Vagina (tissue), 2 donors: ENCODE results near the gene JSRP1.

Experiments
- CTCF ChIP-seq, 3 experiments: fragments of 450-650 bp in 2 of 3; fragments of 200-600 bp in 1 of 3; sonication (generic) in 1 of 3; IDR thresholded peaks; one replicate each; pipeline ENCODE4 v1.5.1; 2017 to 2019; ENCODE audit warnings: antibody characterized with exemption in 3 of 3, mild to moderate bottlenecking in 2 of 3, moderate library complexity in 2 of 3
- POLR2A ChIP-seq, 2 donors: fragments of 450-650 bp; IDR thresholded peaks; one replicate each; pipeline ENCODE4 v1.6.1; 2017; ENCODE audit warnings: antibody characterized with exemption in 2 of 2, mild to moderate bottlenecking in 2 of 2, moderate library complexity in 2 of 2
- POLR2AphosphoS5 ChIP-seq, 2 donors: sonication (generic); formaldehyde crosslinking; IDR thresholded peaks; one replicate each; pipeline ENCODE4 v1.9.0; 2017; ENCODE audit warnings: antibody characterized with exemption in 2 of 2, mild to moderate bottlenecking in 2 of 2, low read depth in 1 of 2; ENCODE audit not compliant: insufficient read depth in 1 of 2

- TF ChIP-seq CTCF (IDR thresholded peaks at IDR 0.05) = no peak
- peak in 1 of 2 donors; percentile 73 for TF ChIP-seq POLR2A (IDR thresholded peaks at IDR 0.05)
- TF ChIP-seq POLR2AphosphoS5 (IDR thresholded peaks at IDR 0.05; ENCODE audit: insufficient read depth in 1 of 2, low read depth in 1 of 2) = peak in 1 of 2 donors; percentile 87
Measured at GRCh38 chr19:2270423-2271233, 14.4 kb upstream of the JSRP1 start.
